ENCODE results near the gene TRIM15.

DNA sequence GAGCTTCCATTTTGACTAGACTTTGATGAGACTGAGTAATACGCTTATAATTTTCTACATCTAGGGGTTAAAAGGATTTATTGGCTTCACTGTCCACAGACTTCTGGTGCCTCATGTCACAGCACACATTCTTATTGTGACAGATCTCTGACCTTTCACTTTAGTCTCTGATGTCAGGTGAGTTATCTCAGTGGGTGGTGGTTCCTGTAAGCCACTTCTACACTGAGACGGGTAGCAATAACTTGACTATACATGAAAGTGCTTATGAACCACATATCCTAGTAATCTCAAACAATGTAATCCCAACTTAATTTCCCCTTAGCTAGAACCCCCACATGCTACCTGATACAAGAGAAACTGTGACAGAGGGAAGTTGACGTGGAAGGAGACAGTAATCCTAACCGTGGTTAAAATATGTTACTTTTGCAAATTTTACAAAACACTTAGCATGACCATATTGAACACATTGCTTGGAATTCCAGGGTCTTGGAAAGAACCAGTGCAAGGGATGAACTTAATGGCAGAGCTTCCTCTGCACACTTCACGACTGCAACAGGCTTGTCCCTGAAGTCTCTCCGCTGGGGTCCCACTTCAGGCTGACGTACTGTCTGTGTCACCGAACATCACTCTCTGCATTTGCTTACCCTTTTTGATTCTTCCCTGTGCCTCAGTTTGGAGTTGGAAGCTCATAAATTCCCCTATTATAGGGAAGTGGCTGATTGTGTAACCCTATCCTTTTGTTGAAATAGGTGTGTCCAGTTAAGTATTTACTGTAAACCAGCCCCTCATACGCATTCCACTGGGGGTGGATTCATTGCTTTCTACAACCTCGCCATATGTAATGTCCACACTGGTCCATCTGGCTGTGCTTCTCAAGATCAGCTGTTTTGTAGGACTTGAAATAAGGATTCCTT, 33.8 kb upstream of the TRIM15 start:
- TF ChIP-seq, protein P1, sequence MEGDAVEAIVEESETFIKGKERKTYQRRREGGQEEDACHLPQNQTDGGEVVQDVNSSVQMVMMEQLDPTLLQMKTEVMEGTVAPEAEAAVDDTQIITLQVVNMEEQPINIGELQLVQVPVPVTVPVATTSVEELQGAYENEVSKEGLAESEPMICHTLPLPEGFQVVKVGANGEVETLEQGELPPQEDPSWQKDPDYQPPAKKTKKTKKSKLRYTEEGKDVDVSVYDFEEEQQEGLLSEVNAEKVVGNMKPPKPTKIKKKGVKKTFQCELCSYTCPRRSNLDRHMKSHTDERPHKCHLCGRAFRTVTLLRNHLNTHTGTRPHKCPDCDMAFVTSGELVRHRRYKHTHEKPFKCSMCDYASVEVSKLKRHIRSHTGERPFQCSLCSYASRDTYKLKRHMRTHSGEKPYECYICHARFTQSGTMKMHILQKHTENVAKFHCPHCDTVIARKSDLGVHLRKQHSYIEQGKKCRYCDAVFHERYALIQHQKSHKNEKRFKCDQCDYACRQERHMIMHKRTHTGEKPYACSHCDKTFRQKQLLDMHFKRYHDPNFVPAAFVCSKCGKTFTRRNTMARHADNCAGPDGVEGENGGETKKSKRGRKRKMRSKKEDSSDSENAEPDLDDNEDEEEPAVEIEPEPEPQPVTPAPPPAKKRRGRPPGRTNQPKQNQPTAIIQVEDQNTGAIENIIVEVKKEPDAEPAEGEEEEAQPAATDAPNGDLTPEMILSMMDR (conservative IDR thresholded peaks at IDR 0.05; ENCODE audit: low read depth, low read length): no peak
- TF ChIP-seq EZH2 (IDR thresholded peaks at IDR 0.05; ENCODE audit: low read length, unreplicated experiment): no peak
- TF ChIP-seq EZH2phosphoT487 (IDR thresholded peaks at IDR 0.05; ENCODE audit: borderline replicate concordance, low read length): no peak

Measured in PC-3 (cell line).